Esophagus (tissue), 2 donors: Measurements from ENCODE around the gene ALKBH3. TPM values are rescaled to one million over a fixed set of nuclear protein-coding genes. Genes with fewer than 3 reads are reported as not detected.

Source experiments
- H3K27ac ChIP-seq, 2 donors: one replicate each; pipeline ENCODE4 v1.5.1; 2013; ENCODE audit warnings: low read depth in 2 of 2, mild to moderate bottlenecking in 2 of 2, inconsistent platforms in 1 of 2, low read length in 1 of 2, moderate library complexity in 1 of 2
- H3K27me3 ChIP-seq, 2 donors: one replicate each; pipeline ENCODE4 v1.6.1; 2013; ENCODE audit warnings: low read length in 2 of 2, control low read depth in 1 of 2, mild to moderate bottlenecking in 1 of 2; ENCODE audit not compliant: insufficient read depth in 2 of 2, control insufficient read depth in 1 of 2
- H3K36me3 ChIP-seq, 2 donors: one replicate each; pipeline ENCODE4 v1.6.1; 2013; ENCODE audit warnings: low read length in 1 of 2; ENCODE audit not compliant: control insufficient read depth in 2 of 2, insufficient read depth in 2 of 2
- H3K4me1 ChIP-seq, 2 donors: one replicate each; pipeline ENCODE4 v1.6.1; 2013; ENCODE audit warnings: low read length in 1 of 2; ENCODE audit not compliant: control insufficient read depth in 2 of 2, insufficient read depth in 2 of 2
- H3K4me3 ChIP-seq, 2 donors: one replicate each; pipeline ENCODE4 v1.5.1; 2013; ENCODE audit warnings: low read length in 2 of 2, mild to moderate bottlenecking in 2 of 2, low read depth in 1 of 2, moderate library complexity in 1 of 2
- H3K9me3 ChIP-seq, 2 donors: one replicate each; pipeline ENCODE4 v1.6.1; 2013; ENCODE audit warnings: mild to moderate bottlenecking in 2 of 2, low read depth in 1 of 2, low read length in 1 of 2, moderate library complexity in 1 of 2; ENCODE audit not compliant: control insufficient read depth in 2 of 2, insufficient read depth in 1 of 2
- WGBS, 2 donors: extraction: QIAGEN DNeasy Blood & Tissue Kit; methylation state at CpG; one replicate each; pipeline ENCODE4 v1.1.7; 2013; 5-methylcytosine and 5-hydroxymethylcytosine counted together
- polyA plus RNA-seq, 2 donors: library from polyadenylated mRNA; stranded (reverse); fragments of 200-250 nt; gene quantifications; one replicate each; pipeline ENCODE4 v1.2.3, GENCODE V29; 2013
- donor health status: healthy with polysubstance abuse.
- donor health status: Bipolar disorder and iron deficiency.

Gene ALKBH3
- 10 to 100 TPM; 15.3 to 23.2 TPM for polyA plus RNA-seq

- Histone ChIP-seq H3K4me3 (peak within 1 kb of the TSS; percentile 74 to 93), H3K36me3 (peaks cover 3 to 4% of the 10 kb centered on the region in 2 donors), H3K4me1 (no peaks in the 10 kb centered on the region), H3K9me3 (no peaks in the 10 kb centered on the region), H3K27me3 (no peaks in the 10 kb centered on the region), H3K27ac (peak within 1 kb of the TSS; percentile 49 to 50)
- WGBS, 2 donors: 0 to 1% methylated on average over 35 to 36 of the region's 36 CpGs
Measured at GRCh38 chr11:43880640-43881159, at the start of gene ALKBH3. ALKBH3 (plus strand) TSS chr11:43880831; CDS start chr11:43882653, 1,822 bp downstream.

- Histone ChIP-seq H3K36me3 (no peaks in the 10 kb centered on the region), H3K9me3 (no peaks in the 10 kb centered on the region), H3K4me1 (no peaks in the 10 kb centered on the region), H3K27me3 (no peaks in the 10 kb centered on the region), H3K4me3 (no peak overlapping the region), H3K27ac (peak overlapping the region; percentile 34 to 50)
- WGBS, 2 donors: 31 to 47% methylated on average over 5 of the region's 5 CpGs
Measured at GRCh38 chr11:43830928-43831440, 49.6 kb upstream of the ALKBH3 start.

GRCh38 chr11:43832536-43832935, 48.1 kb upstream of the ALKBH3 start:
- 85% methylated on average over 4 of the region's 4 CpGs for WGBS, 2 donors
- H3K4me1 ChIP-seq: no peaks in the 10 kb centered on the region
- no peaks in the 10 kb centered on the region for H3K9me3 ChIP-seq
- H3K27me3 ChIP-seq: no peaks in the 10 kb centered on the region
- no peak overlapping the region for H3K4me3 ChIP-seq
- H3K36me3 ChIP-seq: no peaks in the 10 kb centered on the region
- H3K27ac ChIP-seq: no peak overlapping the region

DNA sequence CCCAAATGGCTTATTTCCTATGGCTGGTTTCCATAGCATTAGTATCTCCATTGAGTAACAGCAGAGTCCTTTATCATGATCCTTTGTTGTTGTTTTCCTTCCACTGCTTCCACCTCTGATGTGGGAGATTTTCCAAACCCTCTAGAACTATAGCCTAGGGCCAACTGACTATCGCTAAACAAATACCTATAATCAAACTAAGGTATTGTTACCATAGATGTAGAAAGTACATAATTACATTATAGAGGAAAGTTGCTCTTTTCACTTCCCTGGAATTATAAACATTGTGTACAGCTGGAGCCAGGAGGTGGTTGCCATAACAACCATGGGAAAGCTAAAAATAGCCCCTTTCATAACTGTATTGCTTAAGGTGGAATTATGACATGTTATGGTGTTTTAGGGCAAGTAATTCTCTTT, 47.0 kb upstream of the ALKBH3 start:
- Histone ChIP-seq H3K27me3 (no peaks in the 10 kb centered on the region), H3K4me1 (no peaks in the 10 kb centered on the region), H3K9me3 (no peaks in the 10 kb centered on the region), H3K36me3 (no peaks in the 10 kb centered on the region), H3K4me3 (no peak overlapping the region), H3K27ac (no peak overlapping the region)
- WGBS, 2 donors: 28 to 52% methylated on average over 1 of the region's 1 CpG

DNA sequence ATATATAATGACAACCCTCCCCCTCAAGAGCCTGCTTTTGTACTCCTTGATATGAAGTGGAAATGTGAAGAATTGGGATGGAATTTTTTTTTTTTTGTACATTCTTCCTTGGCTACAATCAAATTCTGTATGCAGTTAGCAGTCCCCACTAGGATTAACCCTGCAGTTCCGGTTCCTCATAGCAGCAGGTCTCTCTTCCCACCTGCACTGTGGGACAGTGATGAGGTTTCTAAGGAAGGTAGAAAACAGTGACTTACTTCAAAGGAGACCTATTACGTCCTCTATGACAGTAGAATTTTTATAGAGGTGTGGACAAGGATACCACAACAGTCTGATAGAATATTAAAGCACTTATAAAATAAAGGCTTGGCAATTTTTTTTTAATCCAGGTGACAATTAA, 46.3 kb upstream of the ALKBH3 start:
- no peaks in the 10 kb centered on the region for H3K36me3 ChIP-seq
- H3K27me3 ChIP-seq: no peaks in the 10 kb centered on the region
- WGBS, 2 donors: 74 to 81% methylated on average over 2 of the region's 2 CpGs
- no peak overlapping the region for H3K27ac ChIP-seq
- H3K4me1 ChIP-seq: no peaks in the 10 kb centered on the region
- H3K4me3 ChIP-seq: no peak overlapping the region
- no peaks in the 10 kb centered on the region for H3K9me3 ChIP-seq

DNA sequence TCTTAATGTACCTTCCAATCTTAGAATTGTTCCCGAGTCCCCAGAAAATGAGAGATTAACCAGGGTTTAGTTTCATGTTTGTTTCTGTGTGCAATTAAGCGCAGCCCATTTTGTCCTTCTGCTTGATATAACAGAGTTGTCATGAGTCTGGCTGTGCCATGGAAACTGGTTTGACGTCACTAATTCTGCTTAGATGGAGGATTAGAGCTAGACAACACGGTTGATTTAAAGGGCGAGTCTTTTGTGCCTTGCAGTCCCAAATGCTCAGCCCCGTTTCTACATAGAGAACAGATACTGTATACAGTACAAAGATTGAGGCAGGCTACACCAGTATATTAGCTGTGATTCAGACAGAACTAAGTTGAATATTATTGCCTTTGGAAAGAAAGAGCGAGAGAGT, 45.5 kb upstream of the ALKBH3 start:
- no peaks in the 10 kb centered on the region for H3K36me3 ChIP-seq
- H3K27me3 ChIP-seq: no peaks in the 10 kb centered on the region
- H3K4me1 ChIP-seq: no peaks in the 10 kb centered on the region
- no peak overlapping the region for H3K27ac ChIP-seq
- no peaks in the 10 kb centered on the region for H3K9me3 ChIP-seq
- H3K4me3 ChIP-seq: no peak overlapping the region
- 62 to 75% methylated on average over 7 of the region's 7 CpGs for WGBS, 2 donors

- 75 to 81% methylated on average over 4 of the region's 4 CpGs for WGBS, 2 donors
- Histone ChIP-seq H3K9me3 (no peaks in the 10 kb centered on the region), H3K27ac (no peak overlapping the region), H3K4me3 (no peak overlapping the region), H3K4me1 (no peaks in the 10 kb centered on the region), H3K36me3 (no peaks in the 10 kb centered on the region), H3K27me3 (no peaks in the 10 kb centered on the region)
Measured at GRCh38 chr11:43837879-43838278, 42.8 kb upstream of the ALKBH3 start.

DNA sequence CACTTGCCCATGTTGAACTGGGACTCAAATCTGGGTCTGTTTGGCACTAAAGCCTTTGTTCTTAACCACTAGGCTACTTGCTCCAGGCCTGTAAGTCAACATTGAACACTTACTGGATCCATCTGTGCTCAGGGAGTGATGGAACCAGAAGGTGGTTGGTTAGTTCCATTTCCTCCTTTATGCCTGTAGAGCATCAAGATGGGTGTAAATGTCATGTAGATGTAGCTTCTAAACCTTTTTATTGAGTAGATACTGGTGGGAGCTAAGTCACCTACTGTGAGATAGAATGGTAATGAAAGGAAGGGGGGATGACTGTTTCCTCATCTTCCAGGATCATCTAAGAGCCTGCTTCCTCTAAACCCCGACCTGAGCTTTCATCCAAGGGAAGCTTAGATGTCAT, 38.6 kb upstream of the ALKBH3 start:
- WGBS, 2 donors: 78 to 80% methylated on average over 1 of the region's 1 CpG
- Histone ChIP-seq H3K9me3 (no peaks in the 10 kb centered on the region), H3K27ac (no peak overlapping the region), H3K4me3 (no peak overlapping the region), H3K36me3 (no peaks in the 10 kb centered on the region), H3K27me3 (no peaks in the 10 kb centered on the region), H3K4me1 (no peaks in the 10 kb centered on the region)

DNA sequence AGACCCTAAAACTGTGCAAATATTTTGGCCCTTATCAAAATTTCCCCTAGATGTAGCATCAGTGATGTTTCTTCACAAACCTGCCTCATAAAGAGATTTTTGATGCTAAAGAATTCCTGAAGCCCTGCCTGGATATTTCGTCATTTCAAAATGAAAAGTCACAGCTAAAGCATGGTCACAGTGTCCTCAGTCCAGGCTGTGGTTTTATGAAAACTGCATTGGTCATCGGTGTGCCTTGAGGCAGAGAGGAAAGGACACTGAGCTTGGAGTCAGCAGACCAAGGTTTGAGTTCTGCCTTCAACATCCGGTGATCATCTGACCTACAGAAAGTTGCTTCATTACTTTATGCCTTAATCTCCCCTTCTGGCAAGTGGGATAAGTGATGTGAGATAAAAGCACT, 34.8 kb upstream of the ALKBH3 start:
- no peak overlapping the region for H3K4me3 ChIP-seq
- no peaks in the 10 kb centered on the region for H3K27me3 ChIP-seq
- WGBS, 2 donors: 94 to 99% methylated on average over 3 of the region's 3 CpGs
- no peak overlapping the region for H3K27ac ChIP-seq
- H3K36me3 ChIP-seq: no peaks in the 10 kb centered on the region
- no peaks in the 10 kb centered on the region for H3K9me3 ChIP-seq
- H3K4me1 ChIP-seq: no peaks in the 10 kb centered on the region

- no peaks in the 10 kb centered on the region for H3K4me1 ChIP-seq
- H3K4me3 ChIP-seq: no peak overlapping the region
- WGBS, 2 donors: 24 to 26% methylated on average over 4 of the region's 4 CpGs
- H3K9me3 ChIP-seq: no peaks in the 10 kb centered on the region
- H3K36me3 ChIP-seq: no peaks in the 10 kb centered on the region
- no peaks in the 10 kb centered on the region for H3K27me3 ChIP-seq
- H3K27ac ChIP-seq: no peak overlapping the region
Measured at GRCh38 chr11:43852057-43852636, 28.5 kb upstream of the ALKBH3 start.
